Stimulated activated CD8-positive, alpha-beta memory T cell treated with anti-CD3 and anti-CD28 coated beads, Interleukin-7, amount 100 ng/mL, for 48 hours (primary cell): ENCODE data around the gene AK1.
A peak's percentile ranks its signal among the peaks of the same experiment; 100 is the strongest.
"Not testable (repeated sequence)": the region's sequence is repeated elsewhere in the genome, so short reads cannot be mapped to it uniquely, and the experiment has no call there.

ENCODE experiments used
- DNase-seq, 2 donors: peaks; one replicate each; pipeline ENCODE4 v3.0.0-alpha.2; 2020; ENCODE audit warnings: low read depth in 1 of 2; ENCODE audit errors: extremely low read depth in 1 of 2

Gene AK1

DNA sequence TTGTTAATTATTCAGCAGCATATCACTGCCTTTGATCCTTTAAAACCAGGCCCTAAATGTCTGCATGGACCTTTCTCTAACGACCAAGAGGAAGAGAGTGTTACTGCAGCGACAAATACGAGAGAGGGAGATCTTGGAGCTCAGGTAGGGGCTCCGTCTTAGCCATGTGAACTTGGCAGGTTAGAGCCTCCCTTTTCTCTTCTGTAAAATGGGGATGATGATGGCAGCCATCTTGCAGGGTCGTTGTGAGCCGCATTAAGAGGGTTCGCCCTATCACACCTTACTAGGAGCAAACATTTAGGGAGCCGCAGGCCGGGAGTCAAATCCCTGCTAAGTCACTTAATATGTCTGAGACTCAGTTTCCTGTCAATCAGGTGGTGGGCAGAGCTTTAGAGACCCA is 24.6 kb downstream of the AK1 start:
- DNase-seq, result no peak

DNA sequence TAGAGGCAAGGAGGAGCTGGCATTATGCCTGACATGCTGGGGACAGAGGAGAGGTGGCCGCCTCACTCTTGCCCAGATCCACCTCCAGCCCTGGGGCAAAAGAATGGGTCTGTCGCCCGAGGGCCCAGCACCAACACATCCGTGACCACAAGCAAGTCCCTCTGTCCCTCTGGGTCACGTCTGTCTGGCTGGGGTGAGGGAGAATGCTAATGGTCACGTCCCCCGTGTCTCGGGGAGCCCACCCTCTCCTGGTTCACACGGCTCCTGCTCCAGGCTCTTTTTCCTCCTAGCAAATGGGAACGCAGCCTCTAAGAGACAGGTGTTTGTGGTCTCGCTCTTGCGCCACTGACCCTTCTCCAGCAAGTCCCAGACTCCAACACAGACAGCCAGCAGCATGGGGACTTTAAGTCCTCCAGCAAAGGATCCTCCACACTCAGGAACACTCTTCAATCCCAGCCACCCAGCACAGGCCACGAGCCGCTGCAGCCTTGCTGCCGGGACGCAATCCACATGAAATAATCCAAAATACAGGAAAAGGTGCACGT is 27.1 kb downstream of the AK1 start:
- DNase-seq, result no peak

DNA sequence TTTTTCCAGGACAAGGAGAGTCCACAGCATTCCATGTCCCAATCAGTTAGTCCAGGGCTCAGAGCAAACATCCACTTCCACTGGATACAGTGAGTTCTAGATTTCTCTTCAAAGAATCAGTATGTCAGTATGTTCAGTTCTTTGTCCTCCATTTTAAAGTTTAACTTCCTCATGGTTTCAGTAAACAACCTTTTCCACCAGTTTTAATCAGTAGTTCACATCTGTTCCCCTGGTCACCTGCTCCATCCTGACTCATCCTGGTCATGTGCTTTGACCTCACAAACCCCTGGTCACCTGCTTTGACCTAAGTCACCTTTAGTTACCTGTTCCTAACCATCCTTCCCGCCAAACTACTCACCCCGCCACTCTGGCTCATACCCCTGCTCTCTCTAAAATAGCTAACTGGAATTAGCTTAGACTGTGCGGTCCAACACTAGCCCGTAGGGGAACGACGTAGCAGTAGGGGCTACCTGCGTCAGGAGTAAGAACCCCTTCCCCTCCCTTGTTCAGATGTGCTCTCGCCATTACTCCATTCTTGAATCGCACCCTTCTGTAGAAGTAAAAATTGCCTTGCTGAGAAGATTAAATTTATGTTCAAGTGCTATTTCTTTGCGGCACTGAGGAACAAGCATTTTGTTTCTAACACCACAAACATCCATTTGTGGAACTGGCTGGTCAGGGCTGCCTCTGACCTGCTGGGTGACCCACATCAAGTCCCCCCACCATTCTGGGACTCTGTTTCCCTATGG is 28.5 kb downstream of the AK1 start:
- DNase-seq, result no peak

DNA sequence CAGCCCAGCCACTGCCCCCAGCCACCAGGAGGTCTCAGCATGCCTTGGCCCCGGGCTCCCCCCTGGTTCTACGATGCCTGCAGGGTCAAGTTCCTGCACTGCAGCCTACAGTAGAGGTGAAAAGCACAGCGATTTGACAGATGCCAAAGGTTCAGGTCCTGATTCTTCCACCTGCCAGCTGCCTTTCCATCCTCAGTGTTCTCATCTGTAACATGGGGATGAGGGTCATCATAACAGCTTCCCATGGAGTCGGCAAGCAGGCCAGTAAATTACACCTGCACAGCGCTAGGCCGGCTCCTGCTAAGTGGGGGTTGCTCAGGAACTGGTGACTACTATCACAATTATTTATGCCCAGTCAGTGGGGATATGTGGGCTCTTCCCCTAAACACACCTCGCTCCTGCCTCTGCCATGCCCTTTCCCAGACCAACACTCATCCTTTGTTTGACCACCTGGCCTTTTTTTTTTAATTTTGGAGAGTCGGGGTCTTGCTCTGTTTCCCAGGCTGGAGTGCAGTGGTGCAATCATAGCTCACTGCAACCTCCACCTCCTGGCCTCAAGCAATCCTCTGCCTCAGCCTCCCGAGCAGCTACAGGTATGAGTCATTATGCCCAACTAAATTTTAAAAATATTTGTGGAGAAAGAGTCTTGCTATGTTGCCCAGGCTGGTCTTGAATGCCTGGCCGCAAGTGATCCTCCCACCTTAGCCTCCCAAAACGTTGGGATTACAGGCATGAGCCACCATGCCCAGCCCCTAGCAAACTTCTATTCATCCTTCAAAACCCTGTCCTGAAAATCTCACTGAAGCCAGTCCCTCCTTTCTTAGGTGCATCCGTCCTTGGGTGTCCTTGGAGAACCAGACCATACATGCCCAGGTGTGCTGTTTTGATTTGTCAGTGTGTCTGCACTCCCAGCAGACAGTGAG is 29.4 kb downstream of the AK1 start:
- DNase-seq, result no peak

DNA sequence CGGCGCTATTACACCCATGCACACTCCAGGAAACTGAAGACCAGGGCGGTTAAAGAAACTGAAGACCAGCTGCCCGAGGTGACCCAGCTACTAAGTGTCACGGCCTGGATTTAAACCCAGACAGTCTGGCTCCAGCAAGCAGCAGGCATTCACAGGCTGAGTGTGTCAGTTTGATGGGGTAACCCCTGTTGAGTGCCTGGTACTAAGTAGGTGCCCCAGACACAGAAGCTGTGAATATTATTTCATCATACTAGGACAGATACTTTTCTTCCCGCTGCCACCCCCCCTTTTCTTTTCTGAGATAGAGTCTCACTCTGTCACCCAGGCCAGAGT is 30.3 kb downstream of the AK1 start:
- DNase-seq, result no peak

DNA sequence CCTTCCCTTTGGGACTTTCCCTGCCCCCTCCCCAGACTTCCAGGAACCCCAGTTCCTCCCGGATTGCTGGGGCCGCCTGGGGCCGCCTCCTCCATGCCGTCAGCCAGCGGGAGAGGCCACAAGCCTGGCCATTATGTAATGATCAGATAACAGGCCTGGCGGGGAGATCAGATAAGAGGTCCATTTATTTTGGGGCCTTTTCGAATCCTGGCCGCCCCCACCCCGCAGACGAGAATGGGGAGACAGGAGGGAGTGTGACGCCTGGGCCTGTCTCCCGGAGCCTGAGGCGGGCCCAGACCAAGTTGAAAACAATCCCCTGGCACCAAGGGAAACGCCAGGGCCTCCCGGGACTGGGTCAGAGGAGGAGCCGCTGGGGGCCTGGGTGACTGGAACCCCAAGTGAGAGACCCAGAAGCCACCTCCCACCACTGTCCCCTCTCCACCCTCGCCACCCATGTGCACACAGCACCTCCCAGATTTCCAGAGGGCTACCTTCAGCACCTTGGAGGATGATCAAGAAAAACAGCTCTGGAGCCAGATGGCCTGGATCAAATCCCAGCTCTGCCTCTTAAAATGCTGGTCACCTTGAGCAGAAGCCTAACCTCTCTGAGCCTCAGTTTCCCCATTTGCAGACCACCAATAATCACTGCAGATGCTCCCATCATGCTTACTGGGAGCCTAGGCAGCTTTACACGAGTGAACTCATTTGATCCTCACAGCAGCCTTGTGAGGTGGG is 30.9 kb downstream of the AK1 start:
- no peak for DNase-seq

DNA sequence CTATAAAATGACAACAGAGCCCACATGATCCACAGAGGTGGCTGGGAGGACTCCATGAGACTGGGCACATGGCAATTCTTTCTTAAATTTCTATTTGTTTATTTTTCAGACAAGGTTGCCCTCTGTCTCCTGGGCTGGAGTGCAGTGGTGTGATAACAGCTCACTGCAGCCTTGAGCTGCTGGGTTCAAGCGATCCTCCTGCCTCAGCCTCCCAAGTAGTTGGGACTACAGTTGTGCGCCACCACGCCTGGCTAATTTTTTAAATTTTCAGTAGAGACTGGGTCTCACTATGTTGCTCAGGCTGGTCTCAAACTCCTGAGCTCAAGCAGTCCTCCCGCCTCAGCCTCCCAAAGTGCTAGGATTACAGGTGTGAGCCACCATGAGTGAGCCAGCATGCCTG is 31.9 kb downstream of the AK1 start:
- DNase-seq, result not testable (repeated sequence)

DNA sequence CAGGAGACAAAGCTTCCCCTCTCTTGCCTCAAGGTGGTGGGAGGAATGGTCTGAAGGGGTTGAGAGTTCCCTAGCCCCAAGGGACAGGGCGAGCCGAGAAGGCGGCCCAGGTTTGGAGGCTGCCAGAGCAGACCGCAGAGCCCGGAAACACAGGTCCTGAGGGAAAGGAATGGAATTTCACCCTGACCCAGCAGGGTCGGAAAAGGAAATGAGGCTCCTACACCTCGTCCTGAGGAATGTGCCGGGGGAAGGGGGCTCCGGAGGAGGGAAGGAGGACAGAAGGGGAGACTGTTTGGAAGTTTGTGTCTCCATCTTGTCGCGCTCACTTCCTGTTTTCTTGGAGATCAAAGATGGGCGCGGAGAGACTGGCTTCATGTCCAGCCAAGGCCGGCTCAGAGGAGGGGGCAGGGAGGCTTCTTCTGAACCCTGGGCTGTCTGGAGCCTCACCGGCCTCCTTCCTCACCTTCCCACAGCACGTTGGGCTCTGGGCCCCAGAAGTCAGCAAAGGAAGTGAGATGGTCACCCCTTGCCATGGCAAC is 32.6 kb downstream of the AK1 start:
- DNase-seq, result no peak

DNA sequence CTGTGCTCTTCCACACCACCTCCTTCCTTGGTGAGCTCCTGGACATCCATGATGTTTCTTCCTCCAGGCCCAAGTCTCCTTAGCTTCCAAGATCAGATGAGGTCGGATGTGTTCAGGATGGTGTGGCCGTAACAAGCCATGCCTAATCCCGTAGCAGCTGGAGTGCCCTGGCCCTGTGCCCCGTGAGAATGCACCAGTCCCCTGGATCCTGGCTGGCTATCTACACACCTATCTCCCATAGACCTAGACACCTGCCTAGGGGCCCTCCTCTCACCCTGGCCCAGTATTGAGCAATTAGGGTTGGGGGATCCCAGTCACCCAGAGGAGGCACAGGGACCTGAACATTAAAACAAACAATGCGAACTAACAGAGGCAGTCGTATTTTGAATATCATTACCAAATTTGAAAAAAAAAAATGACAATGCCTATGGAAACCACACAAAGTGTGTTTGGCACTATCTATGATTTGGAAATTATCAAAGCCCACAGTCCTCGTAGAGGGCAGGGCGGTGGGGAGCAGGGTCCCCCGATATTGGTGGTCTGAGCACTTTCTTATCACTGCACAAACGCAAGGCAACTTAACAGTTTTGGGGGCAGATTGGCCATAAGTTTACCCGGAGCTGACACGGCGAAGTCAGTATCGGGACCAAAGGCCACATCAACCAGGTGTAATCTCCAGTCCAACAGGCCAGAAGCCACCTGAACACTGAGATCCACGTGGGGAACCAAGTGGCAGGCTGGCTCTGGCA is 36.2 kb downstream of the AK1 start:
- DNase-seq, result no peak

DNA sequence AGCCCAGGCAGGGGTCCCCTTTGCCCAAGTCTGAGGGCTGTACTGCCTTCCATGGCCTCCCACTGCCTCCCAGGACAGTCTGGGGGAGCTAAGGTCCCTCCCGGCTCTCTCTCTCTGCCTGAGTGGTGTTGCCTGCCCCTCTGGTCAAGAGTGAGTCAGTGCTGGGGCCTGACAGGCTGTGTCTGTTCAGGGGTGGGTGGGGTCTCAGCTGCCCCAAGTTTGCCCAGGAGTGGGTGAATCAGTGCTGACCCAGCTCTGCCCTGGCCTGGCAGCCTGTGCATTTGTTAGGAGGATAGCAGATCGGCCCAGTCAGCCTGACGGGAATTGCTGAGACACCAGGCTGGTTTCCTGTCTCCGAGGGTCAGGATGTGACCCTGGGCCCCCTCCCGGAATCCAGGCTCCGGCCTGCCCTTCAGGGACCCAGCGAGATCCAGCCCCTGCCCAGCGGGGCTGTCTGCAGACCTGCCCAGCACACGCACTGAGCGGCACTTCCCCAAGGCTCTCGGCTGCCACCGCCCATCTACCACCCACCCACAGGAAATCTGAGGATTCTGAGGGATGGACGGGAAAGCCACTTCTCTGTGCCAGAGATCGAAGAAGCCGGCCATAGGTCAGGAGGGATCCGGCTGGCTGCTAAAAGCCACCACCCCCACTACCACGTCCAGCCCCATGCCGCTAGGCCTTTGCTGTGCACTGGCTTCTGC is 38.9 kb downstream of the AK1 start:
- no peak for DNase-seq

DNA sequence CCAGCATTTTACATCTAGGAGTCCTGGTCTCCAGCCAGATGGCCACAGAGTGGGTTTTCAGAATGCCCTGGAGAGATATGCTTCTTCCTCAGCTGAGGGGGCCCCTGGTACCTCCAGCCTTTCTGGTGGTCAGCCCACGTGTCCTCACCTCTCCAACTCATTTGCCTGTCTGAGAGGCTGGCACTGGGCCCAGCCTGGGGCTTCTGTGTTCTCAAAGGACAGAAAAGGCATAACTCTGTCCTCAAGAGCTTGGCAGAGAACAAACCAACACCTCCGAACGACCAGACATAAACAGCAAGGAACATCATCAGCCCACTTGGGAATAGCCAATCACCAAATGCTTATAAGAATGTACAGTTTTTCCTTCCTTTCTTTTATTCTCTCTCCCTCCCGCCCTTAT is 40.1 kb downstream of the AK1 start:
- no peak for DNase-seq

DNA sequence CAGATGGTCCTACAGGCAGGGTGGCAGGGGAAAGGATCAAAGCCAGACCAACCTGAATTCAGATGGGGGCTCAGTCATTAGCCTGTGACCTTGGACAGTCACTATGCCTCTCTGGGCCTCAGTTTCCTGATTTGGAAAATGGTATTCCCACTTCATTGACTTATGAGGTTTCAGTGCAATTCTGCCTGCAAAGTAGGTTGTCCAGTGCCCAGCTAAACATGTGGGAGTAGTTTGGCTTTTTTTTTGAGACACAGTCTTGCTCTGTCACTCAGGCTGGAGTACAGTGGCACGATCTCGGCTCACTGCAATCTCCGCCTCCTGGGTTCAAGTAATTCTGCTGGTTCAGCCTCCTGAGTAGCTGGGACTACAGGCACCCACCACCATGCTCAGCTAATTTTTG is 40.9 kb downstream of the AK1 start:
- not testable (repeated sequence) for DNase-seq

DNA sequence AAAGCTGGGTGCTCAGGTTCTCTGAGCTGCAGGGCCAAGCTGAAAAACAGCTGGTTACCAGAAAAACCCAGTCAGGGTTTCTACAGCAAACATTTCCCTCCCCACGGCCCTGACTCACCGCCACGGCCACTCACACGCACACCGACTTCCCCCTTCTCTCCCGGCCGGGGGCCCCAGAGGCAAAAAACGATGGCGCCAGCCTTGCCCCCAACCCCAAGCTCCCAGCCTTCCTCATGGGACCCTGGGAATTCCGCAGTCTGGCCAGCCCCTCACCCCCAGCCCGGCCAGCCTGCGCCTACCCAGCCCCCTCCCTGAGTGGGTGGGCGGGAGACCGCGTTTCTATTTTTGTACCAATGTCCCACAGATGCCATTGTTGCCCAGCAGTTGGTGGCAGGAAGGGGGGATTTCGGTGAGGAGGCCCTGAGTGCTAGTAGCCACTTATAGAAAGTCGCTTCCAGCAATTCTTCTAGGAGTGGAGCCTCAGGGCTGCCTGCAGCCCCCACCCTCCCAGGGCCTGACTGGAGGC is 41.4 kb downstream of the AK1 start:
- peak; percentile 9 to 40 for DNase-seq

DNA sequence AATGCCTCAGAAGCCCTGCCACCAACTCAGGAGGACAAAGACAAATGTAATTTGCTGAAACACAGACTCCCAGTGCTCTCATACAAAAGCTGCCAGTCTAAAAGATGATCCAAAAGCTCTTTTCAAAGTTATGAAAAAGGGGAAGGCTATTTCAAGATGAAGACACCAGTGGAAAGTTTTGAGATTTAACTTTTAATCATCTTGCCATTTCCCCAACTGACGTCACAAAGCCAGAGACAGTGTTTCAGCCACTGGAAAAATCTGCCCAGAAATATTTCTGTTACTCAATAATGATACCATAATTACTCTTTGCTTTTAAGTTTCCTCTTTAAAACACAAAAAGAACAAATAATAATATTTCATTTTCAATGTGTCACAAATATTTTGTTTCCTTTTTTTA is 43.9 kb downstream of the AK1 start:
- DNase-seq, result no peak

DNA sequence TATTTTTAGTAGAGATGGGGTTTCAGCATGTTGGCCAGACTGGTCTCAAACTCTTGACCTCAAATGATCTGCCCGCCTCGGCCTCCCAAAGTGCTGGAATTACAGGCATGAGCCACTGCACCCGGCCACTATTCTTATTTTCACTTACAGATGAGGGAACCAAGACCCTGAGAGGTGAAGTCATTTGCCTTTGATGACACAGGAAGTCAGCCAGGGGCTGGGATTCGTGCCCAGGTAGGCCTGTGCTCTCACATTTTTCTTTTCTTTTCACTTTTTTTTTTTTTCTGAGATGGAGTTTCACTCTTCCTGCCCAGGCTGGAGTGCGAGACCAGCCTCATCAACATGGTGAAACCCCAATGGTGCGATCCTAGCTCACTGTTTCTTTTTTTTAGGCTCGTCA is 45.2 kb downstream of the AK1 start:
- no peak for DNase-seq

DNA sequence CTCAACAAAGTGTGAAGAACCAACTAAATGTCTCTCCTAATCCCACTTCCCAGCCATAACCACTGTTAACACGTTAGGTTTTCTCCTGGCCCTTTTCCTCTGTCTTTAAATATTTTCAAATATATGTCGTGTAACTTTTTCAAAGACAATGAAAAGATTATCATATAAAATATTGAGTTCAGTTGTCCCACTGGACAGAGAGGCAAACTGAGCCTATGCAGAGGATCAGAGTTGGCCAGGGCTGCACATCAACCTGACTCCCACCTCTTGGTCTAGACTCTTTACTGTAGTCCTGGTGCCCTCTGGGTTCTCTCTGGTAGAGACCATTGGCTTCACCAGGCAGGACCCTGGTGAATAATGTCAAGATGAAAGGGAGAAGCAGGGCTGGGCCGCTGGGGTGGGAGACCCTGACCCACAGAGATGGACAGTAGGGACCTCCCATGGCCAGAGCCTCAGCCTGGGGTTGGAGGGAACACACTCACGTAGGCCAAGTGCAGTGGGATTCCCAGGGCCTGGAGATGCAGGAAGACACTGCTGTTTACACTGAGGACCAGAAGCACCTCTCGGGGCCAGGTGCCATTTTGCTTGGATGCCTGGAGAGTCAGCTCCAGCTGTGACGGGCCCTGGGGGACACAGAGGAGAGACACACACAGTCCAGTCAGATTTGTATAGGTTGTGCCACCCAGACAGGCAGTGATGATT is 48.1 kb downstream of the AK1 start:
- DNase-seq, result no peak

DNA sequence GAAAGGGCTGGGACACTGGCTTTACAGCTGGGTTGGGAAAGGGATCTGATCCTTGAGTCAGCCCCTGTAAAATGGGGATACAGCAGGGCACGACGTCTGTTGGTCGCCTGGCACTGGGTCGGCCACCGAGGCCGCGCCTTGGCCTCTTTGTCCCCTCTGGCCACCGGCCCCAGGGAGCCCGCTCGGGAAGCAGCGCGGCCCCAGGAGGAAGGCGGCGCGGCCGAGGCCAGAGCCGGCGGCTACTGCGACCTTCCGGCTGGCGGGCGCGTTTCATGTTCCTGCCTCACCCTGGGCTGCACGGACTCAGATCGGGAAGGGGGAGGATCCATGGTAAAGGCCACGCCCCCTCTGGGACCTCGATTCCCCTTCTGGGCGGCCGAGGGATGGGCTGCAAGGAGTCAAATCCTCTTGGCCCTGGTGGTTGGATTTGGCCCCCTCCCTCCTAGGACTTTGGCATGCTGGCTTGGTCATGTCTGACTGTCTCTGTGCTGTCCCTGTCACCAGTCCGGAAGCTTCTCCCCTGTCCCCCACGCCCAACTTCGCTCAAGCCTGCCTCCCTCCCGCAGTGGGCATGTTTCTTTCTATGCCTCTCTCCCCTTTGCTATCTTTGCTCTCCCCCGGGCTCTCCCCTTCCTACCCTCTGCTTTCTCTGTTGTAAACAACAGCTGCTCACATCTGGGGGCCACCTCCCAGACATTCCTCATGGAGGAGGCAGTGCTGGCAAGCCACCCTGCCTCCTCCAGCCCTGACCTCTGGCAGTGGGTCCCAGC is 49.0 kb downstream of the AK1 start:
- no peak for DNase-seq

DNA sequence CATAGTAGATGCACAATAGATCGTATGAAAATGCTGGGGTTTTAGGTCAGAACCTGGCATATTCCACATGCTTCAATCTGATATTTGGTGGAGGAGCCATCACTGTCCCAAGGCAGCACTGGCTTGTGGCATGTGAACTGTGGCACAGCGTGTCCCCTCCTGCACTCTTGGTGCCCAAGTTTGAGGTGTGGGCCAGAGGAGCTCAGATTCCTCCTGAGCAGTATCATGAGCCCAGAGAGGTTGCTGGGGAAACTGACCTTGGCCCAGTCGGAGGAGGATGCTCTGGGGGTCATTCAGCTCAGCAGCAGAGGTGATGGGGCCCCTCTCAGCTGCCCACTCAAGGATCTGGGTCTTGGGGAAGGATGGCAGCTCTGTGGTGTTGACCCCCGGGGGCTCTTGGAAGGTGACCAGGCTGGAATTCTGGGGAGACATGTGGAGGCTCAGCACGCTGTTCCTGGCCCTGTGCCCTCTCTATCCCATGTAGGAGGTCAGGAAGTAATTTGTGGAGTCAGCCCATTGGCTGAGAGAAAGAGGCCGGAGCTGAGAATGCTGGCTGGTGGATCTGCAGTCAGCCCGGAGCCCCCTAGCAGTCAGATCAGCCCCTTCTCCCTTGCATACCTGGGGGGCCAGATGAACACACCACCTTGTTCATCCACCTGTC is 51.1 kb downstream of the AK1 start:
- no peak for DNase-seq
